Measurements from ENCODE around the gene PANK1.

The PANK1 gene

DNA sequence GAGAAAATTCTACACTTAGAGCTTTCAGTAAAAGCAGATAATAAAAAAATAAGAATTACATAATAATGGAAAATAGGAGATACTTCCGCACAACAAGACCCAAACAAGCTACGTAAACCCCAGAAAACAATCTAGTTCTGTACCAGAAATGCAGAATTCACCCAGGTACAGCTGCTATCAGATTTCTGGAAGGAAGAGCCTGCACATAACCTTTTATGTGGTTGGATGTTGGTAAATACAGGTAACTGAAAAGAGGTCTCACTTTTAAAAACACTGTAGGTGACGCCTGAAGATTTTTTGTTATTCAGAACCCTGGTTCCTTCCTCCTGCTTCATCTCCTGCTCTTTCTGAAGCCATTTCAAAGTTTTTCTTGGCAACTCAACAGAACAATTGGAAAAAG, 29.9 kb downstream of the PANK1 start:
- no peak for DNase-seq

DNA sequence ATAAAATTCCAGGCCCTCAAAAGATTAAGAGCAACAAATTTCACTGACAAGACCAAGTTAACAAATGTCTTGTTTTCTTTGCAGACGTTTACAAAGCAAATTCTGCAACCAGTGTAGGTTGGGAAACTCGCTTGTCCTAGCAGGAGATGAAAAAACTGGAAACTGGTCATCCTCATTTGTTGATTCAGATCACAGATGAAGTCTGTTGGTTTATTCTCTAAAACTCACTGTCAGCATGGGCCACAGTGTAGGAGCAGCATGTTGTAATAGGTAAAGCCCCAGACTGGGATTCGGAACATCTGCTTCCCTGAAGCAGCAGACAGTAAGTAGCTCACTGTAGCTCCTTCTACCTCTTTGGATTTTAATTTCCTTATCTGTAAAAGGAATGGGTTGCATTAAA, 31.5 kb downstream of the PANK1 start:
- no peak for DNase-seq

DNA sequence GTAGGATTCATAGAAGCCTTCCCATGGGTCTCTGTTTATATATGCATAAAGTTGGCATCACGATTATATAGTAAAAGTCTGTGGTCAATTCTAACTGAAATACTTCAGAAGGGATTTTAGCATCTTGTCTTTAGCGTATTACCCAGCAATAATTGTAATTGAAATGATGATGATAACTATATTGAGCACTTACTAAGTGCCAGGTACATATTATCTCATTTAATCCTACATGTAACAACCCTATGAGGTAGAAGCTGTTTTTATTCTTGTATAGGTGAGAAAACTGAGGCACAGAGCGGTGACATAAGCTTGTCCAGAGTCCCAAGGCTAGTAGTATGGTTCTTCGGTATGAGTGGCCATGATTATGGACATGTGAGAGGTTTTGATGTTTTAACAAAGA, 33.8 kb downstream of the PANK1 start:
- no peak for DNase-seq

DNA sequence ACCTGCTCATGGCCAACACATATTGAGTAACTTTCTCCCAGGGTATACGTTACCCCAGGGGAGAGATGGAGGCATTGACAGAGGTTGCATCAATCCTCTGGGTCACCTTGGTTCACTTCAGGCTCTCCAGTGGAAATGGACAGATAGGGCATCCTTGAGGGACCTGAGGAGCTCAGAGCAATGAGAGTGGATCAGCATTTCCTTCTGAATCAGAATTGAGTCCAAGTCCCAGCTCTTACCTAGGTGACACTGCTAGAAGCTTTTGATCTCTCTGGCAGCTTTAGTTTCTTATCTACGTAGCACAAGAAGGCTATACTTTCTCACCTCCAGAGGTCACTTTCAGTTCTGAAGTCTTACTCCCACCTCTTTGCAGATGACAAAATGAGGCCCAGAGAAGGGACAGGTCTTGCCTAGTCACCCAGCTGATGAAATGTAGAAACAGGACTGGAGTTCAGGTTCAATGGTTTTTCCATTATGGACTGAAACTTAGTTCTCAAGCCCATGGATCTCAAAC, 35.2 kb downstream of the PANK1 start:
- peak; percentile 14 for DNase-seq

DNA sequence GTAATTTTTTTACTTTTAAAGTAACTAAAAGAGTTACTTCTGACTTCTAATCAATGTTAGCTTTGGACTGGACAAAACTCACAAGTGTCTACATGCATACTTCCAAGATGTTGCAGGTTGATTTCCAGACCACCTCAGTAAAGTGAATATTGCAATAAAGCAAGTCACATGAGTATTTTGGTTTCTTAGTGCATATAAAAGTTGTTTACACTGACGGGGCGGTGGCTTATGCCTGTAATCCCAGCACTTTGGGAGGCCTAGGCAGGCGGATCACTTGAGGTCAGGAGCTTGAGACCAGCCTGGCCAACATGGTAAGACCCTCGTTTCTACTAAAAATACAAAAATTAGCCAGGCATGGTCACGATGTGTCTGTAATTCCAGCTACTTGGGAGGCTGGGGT, 40.8 kb downstream of the PANK1 start:
- DNase-seq, result no peak

DNA sequence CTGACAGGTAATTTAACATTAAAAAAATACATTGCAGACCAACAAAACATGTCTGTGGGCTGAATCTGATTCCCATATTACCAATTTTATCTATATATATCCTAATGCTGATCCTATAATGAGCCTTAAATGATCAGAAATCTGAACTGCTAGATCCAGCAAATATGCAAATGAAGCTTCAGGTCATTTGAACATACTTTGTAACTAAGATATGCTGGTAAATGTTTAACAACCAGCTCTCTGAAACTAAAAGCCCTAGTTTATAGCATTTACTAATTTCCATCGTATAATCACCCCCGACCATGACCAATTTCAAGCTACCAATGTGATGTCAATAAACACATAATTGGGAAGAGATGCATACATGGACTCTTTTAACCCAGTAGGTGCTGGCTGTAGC, 42.1 kb downstream of the PANK1 start:
- DNase-seq, result no peak

DNA sequence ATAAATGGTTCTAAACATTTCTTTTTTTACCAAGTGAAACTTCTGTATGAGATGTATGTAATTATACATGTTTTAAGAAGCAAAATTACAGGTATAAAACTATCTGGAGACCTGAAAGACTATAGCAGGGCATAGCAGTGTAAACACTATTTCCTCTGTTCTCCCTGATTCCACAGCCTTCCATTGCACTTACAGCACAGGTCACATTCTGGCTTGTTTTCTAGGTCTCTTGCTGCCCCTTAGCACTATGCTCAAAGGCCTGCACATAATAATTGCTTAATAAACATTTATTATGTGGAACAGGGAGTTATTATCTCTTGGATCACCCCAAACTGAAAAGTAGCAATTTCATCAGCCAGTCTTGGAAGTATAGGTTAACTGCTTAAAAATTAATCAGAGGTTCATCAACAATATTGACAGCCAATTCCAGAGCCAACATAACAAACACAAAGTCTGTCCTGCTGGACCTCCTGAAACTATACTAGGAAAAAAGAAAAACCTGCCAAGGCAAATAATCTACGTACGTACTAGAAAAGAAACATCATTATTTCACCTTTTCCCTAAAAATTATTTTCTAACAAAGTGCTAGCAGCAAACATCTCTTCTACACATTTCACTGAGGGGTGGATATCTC, 43.2 kb downstream of the PANK1 start:
- no peak for DNase-seq

DNA sequence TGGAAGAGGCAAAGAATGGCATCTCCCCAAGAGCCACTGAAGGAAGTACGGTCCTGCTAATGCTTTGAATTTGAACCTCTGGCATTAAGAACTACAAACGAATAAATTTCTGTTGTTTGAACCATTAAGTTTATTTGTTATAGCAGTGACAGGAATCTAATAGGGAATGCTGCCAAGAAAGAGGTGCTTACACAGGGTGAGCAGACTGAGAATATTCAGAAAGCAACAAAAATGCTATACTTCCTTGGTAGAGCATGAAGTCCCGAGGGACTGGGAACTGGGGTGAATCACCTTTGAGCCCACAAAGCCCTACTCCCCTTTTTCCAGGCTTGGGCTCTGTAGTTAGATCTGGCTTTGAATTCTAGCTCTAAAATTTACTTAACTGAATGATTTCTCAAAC, 45.0 kb downstream of the PANK1 start:
- no peak for DNase-seq

DNA sequence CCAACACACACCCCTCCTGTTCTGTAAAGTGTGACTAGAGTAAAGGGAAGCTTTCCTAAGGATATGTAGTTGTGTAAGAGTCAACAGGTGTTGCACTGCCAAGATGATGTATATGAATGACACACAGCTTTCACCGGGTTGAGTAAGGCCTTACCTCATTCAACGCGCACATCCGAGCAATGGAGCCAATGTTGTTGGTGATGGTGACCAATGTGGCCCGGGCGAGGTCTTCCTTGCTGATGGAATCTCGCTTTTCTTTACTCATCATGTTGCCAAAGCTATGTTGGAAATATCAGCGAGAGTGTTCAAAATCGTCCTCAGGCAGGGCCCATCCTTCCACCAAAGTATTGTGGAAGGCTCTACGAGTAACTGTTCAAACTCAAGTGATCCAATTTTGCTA, 52.0 kb downstream of the PANK1 start:
- DNase-seq, result no peak

DNA sequence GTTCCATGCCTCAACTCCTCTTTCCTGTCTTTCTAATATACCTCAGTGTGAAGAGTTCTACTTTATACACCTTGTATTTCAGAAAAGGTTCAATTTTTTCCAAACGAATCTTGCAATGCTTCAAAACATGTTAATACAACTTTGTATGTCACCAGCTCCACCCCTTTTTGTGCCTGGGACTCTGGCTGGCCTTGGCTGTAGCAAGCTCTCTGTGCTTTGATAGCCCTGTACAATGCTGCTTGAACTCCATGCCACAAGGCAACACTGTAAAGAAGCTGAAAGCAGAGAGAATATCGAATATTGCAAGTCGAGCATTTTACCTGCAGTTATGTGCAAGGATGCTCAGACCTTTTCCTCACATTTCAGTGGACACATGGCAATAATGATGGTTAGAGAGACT, 52.5 kb downstream of the PANK1 start:
- no peak for DNase-seq

DNA sequence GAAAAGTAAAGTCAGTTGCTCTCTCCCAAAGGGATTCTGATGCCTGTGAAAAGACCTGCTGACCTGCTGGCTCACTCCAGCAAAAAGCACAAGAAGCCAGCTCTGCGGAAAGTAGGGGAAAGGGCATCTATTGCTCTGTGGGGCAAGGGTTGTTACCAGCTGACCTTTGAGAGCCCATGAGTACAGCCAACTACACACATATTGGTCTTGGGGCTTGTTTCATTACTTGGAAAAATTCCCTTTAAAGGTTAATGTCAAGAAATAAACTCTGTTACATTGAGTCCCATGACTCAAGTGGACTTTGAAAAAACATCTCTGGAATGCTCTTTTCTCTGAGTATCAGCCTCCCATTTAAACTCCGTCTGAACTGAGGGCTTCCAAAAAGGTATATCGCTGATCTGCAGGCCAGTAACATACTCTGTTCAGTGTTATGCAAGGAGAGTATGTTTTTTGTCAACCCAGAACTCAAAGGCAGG, 53.2 kb downstream of the PANK1 start:
- DNase-seq, result no peak

DNA sequence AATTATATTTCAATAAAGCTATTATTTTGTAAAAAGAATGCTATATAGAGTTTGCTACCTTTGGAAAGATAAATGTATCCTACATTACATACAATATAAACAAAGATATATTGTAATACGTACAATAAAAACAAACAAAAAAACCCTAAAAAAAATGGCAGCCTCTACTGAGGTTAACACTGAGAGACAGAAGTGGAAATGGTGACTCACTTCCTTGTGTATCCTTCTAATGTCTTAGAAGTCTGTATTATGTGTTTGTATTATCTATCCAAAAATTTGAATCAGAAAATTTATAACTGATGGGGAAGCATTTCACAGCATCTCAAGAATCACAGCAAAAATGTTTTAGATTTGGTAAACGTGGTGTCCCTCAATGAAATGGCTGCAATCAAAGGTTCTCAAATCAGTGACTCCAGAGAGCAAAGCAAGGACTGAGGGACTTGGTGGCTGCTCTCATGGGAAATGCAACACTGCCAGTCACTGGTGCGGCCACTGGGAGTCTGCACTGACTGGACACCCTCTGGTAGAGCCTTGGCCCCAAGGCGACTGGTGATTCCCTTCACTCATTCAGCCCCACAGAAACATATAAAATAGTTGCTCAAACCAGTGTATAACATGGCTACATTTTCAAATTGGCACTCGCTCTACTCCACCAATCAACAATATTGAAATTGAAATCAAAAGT, 53.8 kb downstream of the PANK1 start:
- DNase-seq, result peak; percentile 7

DNA sequence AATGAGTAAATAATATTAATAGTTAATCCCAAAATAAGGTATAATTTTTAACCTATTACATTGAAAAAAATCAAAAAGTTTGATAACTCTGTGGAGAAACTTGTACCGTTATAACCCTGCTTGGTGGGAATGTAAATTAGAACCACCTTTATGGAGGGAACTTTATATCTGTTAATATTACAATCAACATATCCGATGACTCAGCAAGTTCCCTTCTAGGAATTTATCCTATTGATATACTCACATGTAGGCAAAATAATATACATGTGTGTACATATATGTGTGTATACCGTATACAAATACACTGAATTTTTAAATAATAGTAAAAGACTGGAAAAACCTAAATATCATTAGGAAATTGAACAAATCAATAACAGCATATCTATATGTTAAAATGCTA, 54.7 kb downstream of the PANK1 start:
- peak; percentile 4 for DNase-seq

DNA sequence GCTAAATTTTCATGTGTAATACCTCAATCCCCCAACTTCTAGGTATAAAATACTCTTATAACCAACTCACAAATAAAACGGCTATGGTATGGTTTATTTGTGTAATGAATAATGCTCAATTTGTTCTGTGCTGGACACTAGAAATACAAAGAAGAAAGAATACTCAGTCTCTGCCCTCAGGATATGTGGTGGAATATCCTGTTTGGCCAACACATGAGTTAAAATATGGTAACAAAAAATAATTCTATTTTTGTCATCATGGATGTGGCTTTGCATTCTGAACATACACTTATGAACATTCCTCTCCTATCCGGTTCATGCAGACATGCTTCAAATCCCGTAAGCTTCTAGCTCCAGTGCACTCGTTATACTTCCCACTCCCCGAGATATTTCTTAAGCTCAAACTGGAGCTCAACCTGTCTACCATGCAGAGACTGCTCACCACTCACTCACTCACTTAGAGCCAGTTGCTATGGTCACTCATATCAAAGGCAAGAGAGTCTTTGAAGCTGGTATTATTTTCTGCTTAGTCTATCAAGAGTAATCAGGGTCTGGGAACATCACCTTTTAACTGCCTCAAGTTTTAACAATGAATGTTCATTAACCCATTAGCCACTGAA, 55.8 kb downstream of the PANK1 start:
- no peak for DNase-seq

DNA sequence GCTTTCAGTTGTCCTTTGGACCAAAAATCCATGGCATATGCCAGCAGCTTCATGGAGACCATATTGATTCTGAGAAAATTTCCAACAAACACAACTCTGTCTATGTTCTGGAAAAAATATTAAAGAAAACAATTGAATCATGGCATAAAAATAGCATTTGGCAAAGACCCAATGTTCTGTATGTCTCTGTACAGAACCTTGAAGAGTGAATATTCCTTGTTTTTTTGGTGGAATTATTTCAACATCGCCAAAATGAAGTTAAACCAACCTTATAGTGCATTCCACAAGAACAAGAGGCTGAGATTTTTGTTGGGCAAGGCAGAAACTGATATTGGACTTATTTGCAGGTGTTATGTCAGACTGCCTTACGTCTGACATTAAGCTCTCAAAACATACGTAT, 56.4 kb downstream of the PANK1 start:
- DNase-seq, result no peak

DNA sequence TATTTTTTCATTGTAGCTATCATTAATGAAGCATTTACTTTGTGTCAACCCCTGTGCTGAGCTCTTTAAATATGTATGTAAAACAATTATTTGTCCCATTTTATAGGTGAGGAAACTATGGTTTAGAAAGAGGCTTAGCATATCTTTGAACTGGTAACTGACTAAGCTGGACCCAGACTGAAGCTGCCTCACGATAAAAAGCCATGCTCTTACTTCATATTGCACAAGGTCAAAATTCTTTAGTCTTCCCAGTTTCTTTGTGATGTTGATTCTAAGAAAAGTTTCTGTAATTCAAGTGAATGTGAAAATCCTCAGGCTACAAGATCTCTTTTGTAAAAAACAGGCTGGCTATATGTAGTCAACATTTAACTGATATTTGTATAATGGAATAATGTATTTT, 63.0 kb downstream of the PANK1 start:
- DNase-seq, result no peak

DNA sequence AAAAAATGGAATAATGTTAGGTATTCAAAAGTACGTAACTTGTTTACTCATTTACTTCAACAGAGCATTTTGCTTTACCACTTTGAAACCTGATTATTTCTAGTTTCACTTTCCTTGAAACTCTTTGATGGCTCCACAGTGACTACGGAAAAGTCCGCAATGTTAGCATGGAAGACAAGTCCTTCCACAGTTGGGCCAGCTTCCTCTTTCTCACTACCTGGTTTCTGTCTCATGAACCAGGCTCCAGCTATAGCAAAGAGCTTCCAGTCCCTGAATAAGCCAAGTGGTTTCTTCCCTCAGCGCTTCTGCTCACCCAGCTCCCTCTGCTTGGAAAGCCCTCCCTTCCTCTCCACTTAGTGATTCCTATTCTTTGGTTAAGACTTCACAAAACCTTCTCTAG, 64.8 kb downstream of the PANK1 start:
- DNase-seq, result no peak

DNA sequence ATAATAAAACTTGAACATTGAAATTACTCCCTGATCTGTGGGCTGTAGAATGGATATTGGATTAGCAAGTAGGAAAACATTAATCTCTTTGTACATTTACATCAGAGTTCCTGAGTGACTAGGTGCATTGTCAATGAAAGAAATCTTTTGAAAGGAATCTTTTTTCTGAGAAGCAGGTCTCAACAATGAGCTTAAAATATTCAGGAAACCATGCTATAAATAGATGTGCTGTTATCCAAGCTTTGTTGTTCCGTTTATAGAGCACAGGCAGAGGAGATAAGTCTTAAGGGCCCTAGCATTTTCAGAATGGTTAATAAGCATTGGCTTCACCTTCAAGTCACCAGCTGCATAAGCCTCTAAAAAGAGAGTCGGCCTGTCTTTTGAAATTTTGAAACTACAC, 68.3 kb downstream of the PANK1 start:
- DNase-seq, result no peak

DNA sequence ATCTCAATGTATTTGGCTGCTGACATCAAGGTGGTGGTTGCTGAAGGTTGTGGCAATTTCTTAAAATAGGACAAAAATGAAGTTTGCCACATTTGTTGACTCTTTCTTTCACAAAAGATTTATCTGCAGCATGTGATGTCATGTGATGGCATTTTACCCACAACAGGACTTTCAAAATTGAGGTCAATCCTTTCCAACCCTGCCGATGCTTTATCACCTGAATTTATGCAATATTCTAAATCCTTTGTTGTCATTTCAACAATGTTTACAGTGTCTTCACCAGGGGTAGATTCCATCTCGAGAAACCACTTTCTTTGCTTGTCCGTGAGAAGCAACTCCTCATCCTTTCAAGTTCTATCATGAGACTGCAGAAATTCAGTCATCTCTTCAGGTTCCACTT, 69.0 kb downstream of the PANK1 start:
- DNase-seq, result no peak

DNA sequence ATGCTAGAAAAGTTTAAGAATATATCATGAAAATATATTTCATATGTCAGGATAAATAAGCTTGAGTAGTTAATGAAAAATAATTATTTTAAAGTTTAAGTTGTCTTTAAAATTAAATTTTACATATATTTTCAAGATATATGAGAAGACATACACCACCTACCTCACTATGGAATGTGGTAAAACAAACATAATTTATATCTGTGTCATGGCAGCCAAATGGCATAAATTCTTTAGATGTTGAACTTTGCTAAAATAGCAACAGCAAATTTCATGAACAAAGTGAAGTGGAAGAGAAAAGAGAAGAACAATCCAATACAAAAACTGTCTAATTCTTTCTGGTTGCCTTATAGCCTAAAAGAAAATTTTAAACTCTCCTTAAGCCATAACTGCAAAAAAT, 70.0 kb downstream of the PANK1 start:
- no peak for DNase-seq

DNA sequence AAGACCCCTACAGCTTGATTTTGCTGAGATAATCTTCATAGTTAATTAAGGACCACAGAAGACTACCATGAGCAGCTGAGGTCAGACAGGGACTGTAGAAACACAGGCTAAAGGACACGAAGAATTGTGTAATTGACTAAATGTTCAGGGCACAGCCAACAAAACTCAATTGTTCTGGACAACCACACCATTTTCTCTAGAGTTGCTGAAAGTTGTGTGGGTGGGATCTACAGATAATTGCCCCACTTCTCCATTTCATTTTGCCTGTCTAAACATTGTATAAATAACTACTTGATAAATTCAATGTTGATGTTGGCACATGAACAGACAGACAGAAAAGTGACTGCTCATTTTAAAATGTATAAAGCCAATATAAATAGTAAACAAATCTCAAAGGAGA, 70.7 kb downstream of the PANK1 start:
- no peak for DNase-seq

DNA sequence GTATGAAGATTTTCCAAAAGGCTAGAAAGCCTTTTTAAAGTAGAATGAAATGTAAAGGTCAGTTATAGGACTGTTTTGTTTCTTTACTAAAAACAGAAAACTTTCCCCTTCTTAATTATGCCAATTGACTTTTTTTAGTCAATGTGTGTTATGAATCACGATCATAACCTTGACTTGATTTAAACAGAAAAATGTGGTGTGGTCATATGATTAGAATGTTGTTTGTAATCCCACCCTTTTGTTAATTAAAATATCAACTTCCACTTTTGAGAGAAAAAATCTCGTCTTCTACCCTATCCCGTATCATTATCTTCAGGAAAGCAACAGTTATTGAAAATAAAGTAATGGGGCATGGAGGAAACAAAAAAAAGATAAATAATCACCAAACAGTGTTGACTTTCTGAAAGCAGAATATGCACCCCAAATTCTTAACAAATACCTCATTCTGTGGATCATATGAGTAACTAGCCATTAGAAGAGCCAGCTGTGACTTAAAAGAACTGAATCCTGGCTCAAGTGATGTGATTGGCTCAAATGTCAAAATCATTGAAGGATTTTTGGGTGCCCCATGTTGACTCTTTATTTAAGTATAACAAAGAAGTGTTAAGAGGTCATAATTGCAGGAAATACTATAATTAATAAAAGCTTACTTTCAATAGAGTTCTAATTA, 77.3 kb downstream of the PANK1 start:
- DNase-seq, result no peak

DNA sequence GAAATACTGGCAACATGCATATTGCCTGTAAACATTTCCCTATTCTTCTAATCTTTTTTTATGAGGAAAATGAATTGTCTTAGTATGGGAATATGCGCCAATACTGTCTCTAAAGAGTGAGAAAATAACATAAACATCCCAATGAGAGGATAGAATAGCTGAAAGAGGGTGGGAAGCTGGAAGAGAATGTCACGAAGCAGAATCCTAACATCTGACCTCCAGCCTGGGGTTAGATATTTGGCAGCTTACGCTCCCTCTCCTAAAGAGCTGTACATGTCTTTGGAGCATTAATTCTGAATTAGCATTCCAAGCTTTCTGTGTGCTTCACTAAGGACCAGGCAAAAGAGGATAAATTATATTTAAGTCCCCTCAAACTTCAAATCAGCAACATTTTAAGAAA, 78.0 kb downstream of the PANK1 start:
- DNase-seq, result no peak
